MCF 10A (cell line): ENCODE results near the gene ADCY4. TPM values are rescaled to one million over a fixed set of nuclear protein-coding genes. Genes with fewer than 3 reads are reported as not detected.

Experiments
- BruUV-seq: library from RNA; stranded (reverse); fragments of 400-500 nt; replicated peaks from 2 replicates; lab custom pipeline; 2021; lab: Mats Ljungman, UMichigan
- CTCF ChIA-PET: fragments of 300-600 bp; sonication (Branson Sonifier 250); formaldehyde crosslinking; extraction: SDS; loops from one replicate; lab custom pipeline; 2021; ENCODE audit warnings: antibody characterized with exemption, inconsistent platforms; lab: Yijun Ruan, JAX
- POLR2A ChIA-PET: fragments of 300-600, 350-650 bp; sonication (Branson Sonifier 250); formaldehyde crosslinking; extraction: SDS; loops from one replicate; lab custom pipeline; 2020; ENCODE audit warnings: antibody characterized with exemption, inconsistent platforms; lab: Yijun Ruan, JAX
- DNase-seq: peaks from one replicate; pipeline ENCODE4 v3.0.0-alpha.2; 2018; ENCODE audit not compliant: unreplicated experiment
- H3K27ac Mint-ChIP-seq: one replicate; pipeline ENCODE4 v1.8.0; 2022; ENCODE audit warnings: mild to moderate bottlenecking, low read depth, mixed read lengths; ENCODE audit not compliant: unreplicated experiment
- H3K27me3 Mint-ChIP-seq: one replicate; pipeline ENCODE4 v1.8.0; 2022; ENCODE audit warnings: mixed read lengths; ENCODE audit not compliant: insufficient read depth, unreplicated experiment
- H3K36me3 Mint-ChIP-seq: one replicate; pipeline ENCODE4 v1.8.0; 2022; ENCODE audit warnings: mild to moderate bottlenecking, moderate library complexity, mixed read lengths; ENCODE audit not compliant: insufficient read depth, unreplicated experiment
- H3K4me1 Mint-ChIP-seq: one replicate; pipeline ENCODE4 v1.8.0; 2022; ENCODE audit warnings: mixed read lengths; ENCODE audit not compliant: insufficient read depth, unreplicated experiment
- H3K4me3 Mint-ChIP-seq: one replicate; pipeline ENCODE4 v1.8.0; 2022; ENCODE audit warnings: mild to moderate bottlenecking, moderate library complexity, mixed read lengths; ENCODE audit not compliant: unreplicated experiment
- H3K9me3 Mint-ChIP-seq: one replicate; pipeline ENCODE4 v1.8.0; 2022; ENCODE audit warnings: mixed read lengths; ENCODE audit not compliant: unreplicated experiment
- CTCF ChIP-seq: fragments of 200-600 bp; IDR thresholded peaks from one replicate; pipeline ENCODE4 v1.8.0; 2022; ENCODE audit warnings: antibody characterized with exemption, mild to moderate bottlenecking; ENCODE audit not compliant: unreplicated experiment
- intact Hi-C: fragments of 100-400 bp; cut with micrococcal nuclease; formaldehyde crosslinking; loops from 2 replicates; pipeline ENCODE4 v1.14.1; 2022
- total RNA-seq: library from RNA; stranded (reverse); gene quantifications from 2 replicates; pipeline ENCODE4 v1.2.3, GENCODE V29; 2022

The ADCY4 gene
- total RNA-seq, 1 experiment from 2014 or later: not detected

GRCh38 chr14:24337824-24338175 lies 2.9 kb upstream of the ADCY4 start:
- Mint-ChIP-seq H3K27ac (no peak overlapping the region), H3K4me3 (no peak overlapping the region), H3K9me3 (no peaks in the 10 kb centered on the region), H3K4me1 (no peaks in the 10 kb centered on the region), H3K27me3 (peaks cover 11% of the 10 kb centered on the region), H3K36me3 (no peaks in the 10 kb centered on the region)
- BruUV-seq: no TSS peak
- intact Hi-C loops: no loop called here
- DNase-seq: no peak
- CTCF ChIA-PET: interaction anchor here (0.8 to 16.6 kb wide), 9 partner anchors 8 to 104 kb away, joined by 3 to 626 read pairs (median 4); partner anchors contain the start of genes CBLN3 and KHNYN
- TF ChIP-seq CTCF: no peak
- POLR2A ChIA-PET: interaction anchor here (1.6 to 2.2 kb wide), 2 partner anchors 94 to 99 kb away, joined by 3 to 6 read pairs; no protein-coding TSS in a partner anchor

- no TSS peak for BruUV-seq
- intact Hi-C loops: no loop called here
- no peaks in the 10 kb centered on the region for H3K9me3 Mint-ChIP-seq
- H3K4me3 Mint-ChIP-seq: no peak overlapping the region
- H3K4me1 Mint-ChIP-seq: peaks cover 2% of the 10 kb centered on the region
- peaks cover 11% of the 10 kb centered on the region for H3K27me3 Mint-ChIP-seq
- H3K36me3 Mint-ChIP-seq: peaks cover 5% of the 10 kb centered on the region
- DNase-seq: no peak
- ChIA-PET POLR2A (interaction anchor here (1.6 to 2.2 kb wide), 2 partner anchors 94 to 99 kb away, joined by 3 to 6 read pairs; no protein-coding TSS in a partner anchor), CTCF (interaction anchor here (0.8 to 16.6 kb wide), 11 partner anchors 9 to 104 kb away, joined by 3 to 626 read pairs (median 4); partner anchors contain the start of genes CBLN3 and KHNYN)
- no peak overlapping the region for H3K27ac Mint-ChIP-seq
- TF ChIP-seq CTCF: no peak
Observed at GRCh38 chr14:24337144-24337823, 2.4 kb upstream of the ADCY4 start.

GRCh38 chr14:24335461-24336171 lies 745 bp upstream of the ADCY4 start:
- POLR2A ChIA-PET: interaction anchor here (0.5 to 2.2 kb wide), 3 partner anchors 94 to 105 kb away, joined by 3 to 6 read pairs (median 3); partner anchors contain the start of genes CBLN3 and KHNYN
- intact Hi-C loops: no loop called here
- TF ChIP-seq CTCF: no peak
- no peaks in the 10 kb centered on the region for H3K9me3 Mint-ChIP-seq
- no peak for DNase-seq
- H3K4me1 Mint-ChIP-seq: peaks cover 7% of the 10 kb centered on the region
- CTCF ChIA-PET: interaction anchor here (0.6 to 16.6 kb wide), 11 partner anchors 8 to 118 kb away, joined by 3 to 626 read pairs (median 4); partner anchors contain the start of genes CBLN3, KHNYN and SDR39U1
- no peak overlapping the region for H3K4me3 Mint-ChIP-seq
- peaks cover 6% of the 10 kb centered on the region for H3K36me3 Mint-ChIP-seq
- no TSS peak for BruUV-seq
- H3K27me3 Mint-ChIP-seq: peaks cover 11% of the 10 kb centered on the region
- H3K27ac Mint-ChIP-seq: no peak overlapping the region
